Activated CD4-positive, alpha-beta memory T cell treated with anti-CD3 and anti-CD28 coated beads, Interleukin-2, amount 10 ng/mL, durations not matched to agents 7 days and 5 days (primary cell): ENCODE measurements around the gene ALPL. TPM values are rescaled to one million over a fixed set of nuclear protein-coding genes. Genes with fewer than 3 reads are reported as not detected.
"Not testable (repeated sequence)": the region's sequence is repeated elsewhere in the genome, so short reads cannot be mapped to it uniquely, and the experiment has no call there.

ENCODE experiments used
- CTCF ChIA-PET: fragments of 350-600 bp; sonication (Branson Sonifier 250); formaldehyde crosslinking; loops from one replicate; lab custom pipeline; 2021; ENCODE audit warnings: antibody characterized with exemption, inconsistent platforms; lab: Charles Lee
- POLR2A ChIA-PET: fragments of 350-600 bp; sonication (Branson Sonifier 250); formaldehyde crosslinking; loops from one replicate; lab custom pipeline; 2021; ENCODE audit warnings: antibody characterized with exemption; lab: Charles Lee
- DNase-seq: peaks from one replicate; pipeline ENCODE4 v3.0.0-alpha.2; 2020
- H3K27ac Mint-ChIP-seq: one replicate; pipeline ENCODE4 v1.8.0; 2021; ENCODE audit warnings: mild to moderate bottlenecking, mixed read lengths
- H3K27me3 Mint-ChIP-seq: one replicate; pipeline ENCODE4 v1.8.0; 2021; ENCODE audit warnings: mixed read lengths
- H3K36me3 Mint-ChIP-seq: one replicate; pipeline ENCODE4 v1.8.0; 2021; ENCODE audit warnings: low read depth, mixed read lengths
- H3K4me1 Mint-ChIP-seq: one replicate; pipeline ENCODE4 v1.8.0; 2021; ENCODE audit warnings: mixed read lengths
- H3K4me3 Mint-ChIP-seq: one replicate; pipeline ENCODE4 v1.8.0; 2021; ENCODE audit warnings: mild to moderate bottlenecking, mixed read lengths
- H3K9me3 Mint-ChIP-seq: one replicate; pipeline ENCODE4 v1.8.0; 2021; ENCODE audit warnings: mixed read lengths
- total RNA-seq, 2 experiments: library from RNA; stranded (reverse); gene quantifications; one replicate each; pipeline ENCODE4 v1.2.3, GENCODE V29; 2021

The ALPL gene
- total RNA-seq, 2 experiments from 2014 or later, result not detected

DNA sequence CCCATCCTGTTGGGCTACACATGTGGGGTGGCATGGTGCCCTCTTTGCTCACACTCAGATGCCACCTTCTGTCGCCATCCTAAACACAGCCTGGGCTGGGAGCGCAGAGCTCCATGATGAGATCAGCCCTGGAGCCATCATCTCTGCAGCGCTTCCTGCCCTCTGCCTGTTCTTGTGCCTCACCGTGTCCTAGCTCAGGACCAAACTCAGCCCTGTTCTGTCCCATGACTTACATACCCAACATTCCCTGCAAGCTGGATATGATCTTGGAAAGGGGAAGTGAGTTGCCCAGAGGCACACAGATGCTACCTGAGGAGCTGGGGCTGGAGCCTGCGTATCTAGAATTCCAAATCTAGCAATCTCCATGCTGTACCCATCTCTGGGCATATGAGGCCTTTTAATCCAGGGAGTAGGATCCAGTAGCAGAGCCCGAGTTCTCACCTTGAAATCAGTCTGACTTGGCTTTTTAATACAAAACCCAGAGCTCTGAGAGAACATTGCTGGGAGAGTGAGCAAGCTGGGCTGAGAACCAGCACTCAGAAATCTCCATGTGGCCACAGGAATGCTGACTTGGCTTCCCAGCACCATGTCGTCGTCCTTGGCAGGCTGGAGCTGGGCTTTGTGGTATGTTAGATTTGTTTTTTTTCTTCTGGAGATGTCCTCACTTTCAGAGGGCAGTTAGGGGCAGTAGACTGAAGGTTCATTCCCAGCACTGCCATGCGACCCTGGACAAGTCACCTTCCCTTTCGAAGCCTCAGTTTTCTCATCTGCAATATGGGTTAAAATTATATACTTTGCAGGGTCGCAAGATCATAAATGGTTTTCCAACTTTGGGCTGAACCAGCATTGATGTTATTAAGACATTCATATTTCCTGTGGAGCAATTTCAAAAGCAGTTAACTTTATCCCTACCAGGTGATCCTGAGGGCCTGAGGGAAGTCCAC lies 2.6 kb downstream of the ALPL start:
- Mint-ChIP-seq H3K27ac (no peak overlapping the region), H3K4me3 (no peak overlapping the region), H3K27me3 (peaks cover 45% of the 10 kb centered on the region), H3K4me1 (peaks cover 4% of the 10 kb centered on the region), H3K9me3 (no peaks in the 10 kb centered on the region), H3K36me3 (no peaks in the 10 kb centered on the region)
- POLR2A ChIA-PET, result no interaction called here
- DNase-seq, result no peak
- CTCF ChIA-PET, result interaction anchor here (2.0 kb wide), 1 partner anchor 23 kb away, joined by 6 read pairs; no protein-coding TSS in a partner anchor

DNA sequence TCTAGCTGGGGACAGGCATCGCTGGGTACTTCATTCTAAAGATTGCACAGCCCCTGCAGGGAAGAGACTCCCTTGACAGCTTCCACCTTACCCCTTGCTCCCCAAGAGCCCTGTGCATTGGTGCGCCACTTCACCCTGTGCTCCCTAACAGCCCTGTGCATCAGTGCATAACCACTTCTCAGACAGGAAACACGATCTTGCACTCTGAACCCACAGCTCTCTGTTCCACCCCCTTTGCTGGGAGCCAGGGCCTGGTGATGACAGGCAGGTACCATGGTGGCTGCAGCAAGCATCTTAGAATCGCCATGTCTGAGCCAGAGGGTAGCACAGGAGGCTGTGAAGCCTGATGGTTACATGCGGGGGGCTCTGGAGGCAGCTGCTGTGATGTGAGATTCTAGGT lies 5.0 kb downstream of the ALPL start:
- no peak for DNase-seq
- Mint-ChIP-seq H3K9me3 (no peaks in the 10 kb centered on the region), H3K4me1 (no peaks in the 10 kb centered on the region), H3K36me3 (no peaks in the 10 kb centered on the region), H3K27ac (no peak overlapping the region), H3K27me3 (peaks cover 29% of the 10 kb centered on the region), H3K4me3 (no peak overlapping the region)
- POLR2A ChIA-PET, result no interaction called here
- CTCF ChIA-PET, result no interaction called here

DNA sequence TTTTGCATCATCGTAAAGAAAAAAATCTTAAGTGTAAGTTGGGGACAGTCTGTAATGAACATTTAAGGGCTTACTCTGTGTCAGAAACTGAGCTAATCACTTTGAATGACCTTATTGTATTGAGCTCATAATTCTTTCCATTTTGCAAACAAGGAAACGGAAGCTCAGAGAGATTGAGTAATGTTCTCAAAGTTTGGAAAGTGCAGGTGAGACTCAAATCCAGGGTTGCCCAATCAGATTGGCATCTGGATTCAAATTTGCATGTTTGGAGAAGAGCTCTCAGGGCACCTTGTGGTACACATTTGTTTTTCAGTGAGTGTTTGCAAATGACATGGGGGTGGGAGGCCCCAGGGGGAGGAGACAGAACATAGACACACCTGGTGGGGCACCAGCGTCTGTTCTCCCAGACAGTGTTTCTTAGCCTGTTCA lies 8.0 kb downstream of the ALPL start:
- H3K27me3 Mint-ChIP-seq, result peaks cover 8% of the 10 kb centered on the region
- CTCF ChIA-PET, result interaction anchor here (0.8 to 0.9 kb wide), 2 partner anchors 8 to 148 kb away, joined by 3 read pairs; partner anchors contain the start of gene ALPL
- H3K36me3 Mint-ChIP-seq, result no peaks in the 10 kb centered on the region

DNA sequence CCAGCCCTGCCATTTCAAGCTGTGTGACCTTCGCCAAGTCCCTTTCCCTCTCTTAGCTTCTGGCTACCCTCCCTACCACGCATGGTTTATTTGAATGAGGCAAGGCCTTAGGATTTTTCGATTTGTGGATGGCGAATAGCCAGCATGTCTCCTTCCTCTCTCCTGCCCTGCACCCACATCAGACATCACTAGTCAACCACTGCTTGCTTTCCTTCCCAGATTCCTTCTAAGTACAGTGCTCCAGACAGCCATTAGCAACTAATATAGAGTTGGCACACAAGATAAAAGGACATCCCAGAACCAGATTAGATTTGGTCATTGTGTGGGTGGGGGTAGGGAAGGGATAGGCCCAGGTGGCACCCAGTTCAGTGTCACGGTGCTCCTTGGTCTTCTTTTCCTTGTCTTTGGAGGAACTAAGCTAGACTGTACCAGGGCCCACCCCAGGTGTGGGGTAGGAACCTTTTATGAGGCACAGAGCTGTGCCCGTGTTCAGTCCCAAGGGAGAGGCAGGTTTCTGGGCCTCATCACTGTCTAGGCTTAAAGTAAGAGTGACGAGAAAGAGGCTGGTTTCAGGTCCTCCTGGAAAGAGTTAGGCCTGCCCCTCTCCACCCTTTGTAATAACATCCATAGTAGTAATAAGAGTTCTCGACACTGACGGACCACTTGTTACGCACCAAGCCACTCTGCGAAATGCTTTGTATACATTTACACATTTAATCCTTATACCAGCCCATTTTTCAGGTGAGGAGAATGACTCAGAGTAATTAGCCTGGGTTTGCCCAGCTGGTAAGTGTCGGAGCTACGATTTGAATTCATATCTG lies 8.6 kb downstream of the ALPL start:
- H3K27ac Mint-ChIP-seq, result no peak overlapping the region
- H3K36me3 Mint-ChIP-seq, result no peaks in the 10 kb centered on the region
- H3K4me1 Mint-ChIP-seq, result no peaks in the 10 kb centered on the region
- DNase-seq, result no peak
- peaks cover 6% of the 10 kb centered on the region for H3K27me3 Mint-ChIP-seq
- no peaks in the 10 kb centered on the region for H3K9me3 Mint-ChIP-seq
- ChIA-PET POLR2A (no interaction called here), CTCF (interaction anchor here (0.9 kb wide), 1 partner anchor 9 kb away, joined by 3 read pairs; the partner anchor contains the start of gene ALPL)
- no peak overlapping the region for H3K4me3 Mint-ChIP-seq

More for the DNA sequence above, 8.0 kb downstream of the ALPL start:
- H3K9me3 Mint-ChIP-seq, result no peaks in the 10 kb centered on the region
- POLR2A ChIA-PET, result no interaction called here
- H3K27ac Mint-ChIP-seq, result no peak overlapping the region
- no peaks in the 10 kb centered on the region for H3K4me1 Mint-ChIP-seq
- DNase-seq, result no peak
- no peak overlapping the region for H3K4me3 Mint-ChIP-seq

DNA sequence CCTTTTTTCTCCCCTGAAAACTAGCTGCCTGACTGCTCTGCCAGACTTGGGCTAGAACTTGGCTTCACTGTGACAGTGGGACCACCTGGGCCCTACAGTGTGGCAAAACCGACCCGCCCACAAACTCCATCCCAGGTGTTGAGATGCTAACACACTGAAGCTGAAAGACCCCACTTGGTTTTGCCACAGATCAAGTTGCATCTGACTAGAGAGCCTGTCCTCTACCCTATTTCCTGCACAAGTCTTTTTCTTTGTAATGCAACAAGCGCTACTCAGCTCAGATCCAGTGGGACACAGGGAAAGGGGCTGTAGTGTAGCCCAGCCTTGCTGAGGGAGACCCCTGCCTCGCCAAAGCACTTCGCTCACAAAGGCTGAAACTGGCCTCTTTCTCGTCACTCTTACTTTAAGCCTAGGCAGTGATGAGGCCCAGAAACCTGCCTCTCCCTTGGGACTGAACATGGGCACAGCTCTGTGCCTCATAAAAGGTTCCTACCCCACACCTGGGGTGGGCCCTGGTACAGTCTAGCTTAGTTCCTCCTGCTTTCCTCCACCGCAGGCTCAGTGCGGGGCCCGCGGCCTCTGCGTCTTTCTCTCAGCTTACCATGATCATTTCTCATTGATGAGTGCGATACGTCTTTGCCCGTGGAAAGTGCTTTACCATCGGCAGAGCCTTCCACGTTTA lies 9.7 kb downstream of the ALPL start:
- Mint-ChIP-seq H3K9me3 (no peaks in the 10 kb centered on the region), H3K27ac (no peak overlapping the region), H3K4me3 (no peak overlapping the region), H3K36me3 (no peaks in the 10 kb centered on the region), H3K4me1 (no peaks in the 10 kb centered on the region), H3K27me3 (peaks cover 3% of the 10 kb centered on the region)
- ChIA-PET CTCF (no interaction called here), POLR2A (no interaction called here)
- no peak for DNase-seq

DNA sequence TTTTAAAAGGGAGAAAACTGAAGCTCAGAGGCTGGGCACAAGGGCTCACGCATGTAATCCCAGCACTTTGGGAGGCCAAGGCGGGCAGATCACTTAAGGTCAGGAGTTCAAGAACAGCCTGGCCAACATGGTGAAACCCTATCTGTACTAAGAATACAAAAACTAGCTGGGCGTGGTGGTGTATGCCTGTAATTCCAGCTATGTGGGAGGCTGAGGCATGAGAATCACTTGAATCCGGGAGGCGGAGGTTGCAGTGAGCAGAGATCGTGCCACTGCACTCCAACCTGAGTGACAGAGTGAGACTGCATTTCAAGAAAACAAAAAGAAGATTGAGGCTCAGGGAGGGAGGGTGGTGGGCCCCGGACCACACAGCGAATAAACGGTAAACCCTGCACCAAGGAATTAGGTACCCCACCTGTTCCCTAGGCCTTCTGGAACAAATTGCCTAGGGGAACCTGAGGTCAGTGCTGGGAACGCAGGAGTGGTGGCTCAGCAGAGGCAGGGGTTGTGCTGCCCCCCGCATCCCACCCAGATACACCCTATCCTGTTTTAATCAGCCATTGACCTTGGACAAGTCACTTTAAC lies 10.4 kb downstream of the ALPL start:
- H3K36me3 Mint-ChIP-seq, H3K27ac Mint-ChIP-seq, H3K4me3 Mint-ChIP-seq, H3K9me3 Mint-ChIP-seq, DNase-seq, POLR2A ChIA-PET, H3K27me3 Mint-ChIP-seq, H3K4me1 Mint-ChIP-seq: not testable (repeated sequence)
- CTCF ChIA-PET, result interaction anchor here (0.7 kb wide), 1 partner anchor 548 kb away, joined by 4 read pairs; no protein-coding TSS in a partner anchor

DNA sequence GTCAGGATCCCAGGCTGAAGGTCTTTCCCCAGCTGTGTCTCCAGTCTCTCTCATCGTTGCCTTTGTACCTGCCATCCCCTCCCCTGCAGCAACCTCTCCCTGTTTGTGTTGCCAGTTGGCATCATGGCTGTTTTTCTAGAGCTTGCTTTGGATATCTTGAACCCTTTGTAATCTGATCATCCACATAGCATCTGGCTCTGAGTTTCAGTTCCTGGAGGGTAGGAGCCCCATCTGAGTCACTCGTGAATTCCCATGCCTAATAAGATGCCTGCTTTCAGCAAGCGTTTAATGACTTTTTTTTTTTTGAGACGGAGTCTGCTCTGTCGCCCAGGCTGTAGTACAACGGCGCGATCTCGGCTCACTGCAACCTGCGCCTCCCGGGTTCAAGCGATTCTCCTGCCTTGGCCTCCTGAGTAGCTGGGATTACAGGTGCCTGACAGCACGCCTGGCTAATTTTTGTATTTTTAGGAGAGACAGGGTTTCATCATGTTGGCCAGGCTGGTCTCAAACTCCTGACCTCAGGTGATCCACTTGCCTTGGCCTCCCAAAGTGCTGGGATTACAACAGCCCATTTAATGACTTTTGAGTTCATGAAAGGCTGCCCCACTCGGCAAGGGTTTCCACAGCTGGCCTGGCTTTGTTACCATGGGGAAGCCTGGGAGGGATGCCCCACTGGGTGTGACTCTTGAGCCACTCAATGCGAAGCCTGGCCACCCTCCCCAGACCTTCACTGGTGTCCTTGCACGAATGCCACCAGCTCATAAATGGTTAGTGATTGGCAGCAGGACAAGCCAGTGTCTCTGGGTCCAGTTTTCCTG lies 11.9 kb downstream of the ALPL start:
- POLR2A ChIA-PET, result no interaction called here
- peaks cover 2% of the 10 kb centered on the region for H3K27me3 Mint-ChIP-seq
- DNase-seq, result no peak

DNA sequence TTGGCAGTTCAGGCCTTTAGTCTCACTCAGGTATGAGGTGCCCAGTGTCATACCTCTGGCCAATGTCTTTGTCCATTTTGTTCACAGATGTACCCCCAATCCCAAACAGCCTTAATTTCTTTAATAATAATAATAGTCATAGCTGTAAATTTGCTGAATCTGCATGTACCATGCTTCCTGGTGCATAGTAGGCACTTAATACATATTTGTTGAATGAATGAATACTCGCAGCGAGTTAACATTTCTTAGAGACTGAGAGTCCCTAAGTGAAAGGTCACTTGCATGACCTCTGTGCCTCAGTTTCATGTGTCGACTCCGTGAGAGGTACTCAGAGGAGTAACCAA lies 12.5 kb downstream of the ALPL start:
- Mint-ChIP-seq H3K27me3 (no peaks in the 10 kb centered on the region), H3K4me3 (no peak overlapping the region), H3K27ac (no peak overlapping the region), H3K36me3 (no peaks in the 10 kb centered on the region), H3K4me1 (no peaks in the 10 kb centered on the region), H3K9me3 (no peaks in the 10 kb centered on the region)
- ChIA-PET POLR2A (no interaction called here), CTCF (interaction anchor here (1.2 kb wide), 1 partner anchor 12 kb away, joined by 3 read pairs; no protein-coding TSS in a partner anchor)
- no peak for DNase-seq

More for the DNA sequence above, 11.9 kb downstream of the ALPL start:
- H3K4me1 Mint-ChIP-seq, result no peaks in the 10 kb centered on the region
- H3K9me3 Mint-ChIP-seq, result no peaks in the 10 kb centered on the region
- no peak overlapping the region for H3K4me3 Mint-ChIP-seq
- no peak overlapping the region for H3K27ac Mint-ChIP-seq
- H3K36me3 Mint-ChIP-seq, result no peaks in the 10 kb centered on the region
- CTCF ChIA-PET, result interaction anchor here (1.2 kb wide), 1 partner anchor 13 kb away, joined by 3 read pairs; no protein-coding TSS in a partner anchor

DNA sequence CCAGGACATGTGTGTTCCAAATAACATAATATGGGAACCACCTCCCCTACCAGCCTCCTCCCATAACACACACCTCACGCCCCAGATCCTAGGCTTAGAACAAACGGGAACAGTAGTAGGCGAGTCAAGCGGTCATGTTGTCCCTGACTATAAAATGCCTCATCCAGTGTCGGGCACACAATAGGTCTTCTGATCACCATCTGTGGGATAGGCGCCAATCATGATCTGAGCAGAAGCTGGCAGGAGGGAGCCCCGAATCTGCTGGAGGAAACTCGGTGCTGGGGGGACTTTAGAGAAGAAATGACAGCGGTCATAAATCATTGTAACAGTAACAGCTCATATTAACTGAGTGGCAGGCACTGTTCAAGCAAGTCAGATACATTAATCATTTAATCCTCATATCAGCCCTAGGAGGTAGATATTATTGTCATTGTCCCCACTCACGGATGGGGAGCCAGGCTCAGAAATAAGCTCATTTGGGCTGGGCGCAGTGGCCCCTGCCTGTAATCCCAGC lies 13.4 kb downstream of the ALPL start:
- ChIA-PET CTCF (no interaction called here), POLR2A (no interaction called here)
- DNase-seq, result no peak
- H3K4me3 Mint-ChIP-seq, result no peak overlapping the region
- no peaks in the 10 kb centered on the region for H3K27me3 Mint-ChIP-seq
- no peaks in the 10 kb centered on the region for H3K9me3 Mint-ChIP-seq
- no peaks in the 10 kb centered on the region for H3K36me3 Mint-ChIP-seq
- no peak overlapping the region for H3K27ac Mint-ChIP-seq
- H3K4me1 Mint-ChIP-seq, result no peaks in the 10 kb centered on the region

DNA sequence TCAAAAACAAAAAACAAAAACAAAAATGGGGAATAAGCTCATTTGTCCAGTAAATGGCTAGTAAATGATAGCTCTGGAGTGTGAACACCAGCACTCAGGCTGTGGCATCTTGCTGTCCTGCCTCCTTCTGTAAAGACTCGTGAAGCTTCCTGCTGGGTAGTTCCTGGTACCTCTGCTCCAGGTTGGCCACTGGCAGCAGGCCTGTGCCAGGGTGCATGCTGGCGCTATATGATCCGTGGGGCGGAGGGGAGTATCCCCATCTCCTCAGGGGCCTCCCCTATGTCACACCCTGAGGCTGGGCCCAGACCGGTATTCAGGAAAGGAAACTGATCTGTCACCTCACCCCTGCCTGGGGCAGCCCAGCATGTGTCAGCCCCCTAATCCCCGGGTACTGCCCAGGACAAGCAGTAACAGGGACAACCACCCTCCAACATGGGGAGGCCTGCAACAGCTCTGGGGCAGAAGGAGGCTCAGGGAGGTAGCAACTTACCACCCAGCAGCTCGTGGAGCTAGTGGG lies 14.1 kb downstream of the ALPL start:
- Mint-ChIP-seq H3K27me3 (no peaks in the 10 kb centered on the region), H3K4me1 (no peaks in the 10 kb centered on the region), H3K36me3 (no peaks in the 10 kb centered on the region), H3K4me3 (no peak overlapping the region), H3K27ac (no peak overlapping the region), H3K9me3 (no peaks in the 10 kb centered on the region)
- ChIA-PET CTCF (interaction anchor here (0.7 kb wide), 1 partner anchor 12 kb away, joined by 3 read pairs; no protein-coding TSS in a partner anchor), POLR2A (no interaction called here)
- no peak for DNase-seq

DNA sequence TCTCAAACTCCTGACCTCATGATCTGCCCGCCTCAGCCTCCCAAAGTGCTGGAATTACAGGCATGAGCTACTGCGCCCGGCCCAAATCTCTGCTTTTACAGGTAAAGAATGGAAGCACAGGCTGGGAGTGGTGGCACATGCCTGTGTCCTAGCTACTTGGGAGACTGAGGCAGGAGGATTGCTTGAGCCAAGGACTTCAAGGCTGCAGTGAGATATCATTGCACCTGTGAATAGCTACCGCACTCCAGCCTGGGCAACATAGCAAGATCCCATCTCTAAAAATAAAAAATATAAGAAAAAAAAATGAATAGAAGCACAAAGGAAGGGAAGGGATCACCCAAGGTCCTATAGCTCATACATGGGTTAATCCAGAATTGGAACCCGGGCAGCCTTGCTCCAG lies 15.0 kb downstream of the ALPL start:
- Mint-ChIP-seq H3K27me3 (no peaks in the 10 kb centered on the region), H3K9me3 (no peaks in the 10 kb centered on the region), H3K27ac (no peak overlapping the region), H3K4me1 (no peaks in the 10 kb centered on the region), H3K4me3 (no peak overlapping the region), H3K36me3 (no peaks in the 10 kb centered on the region)
- no peak for DNase-seq
- POLR2A ChIA-PET, result no interaction called here
- CTCF ChIA-PET, result no interaction called here
